ENCODE measurements around the gene PALMD. TPM values are rescaled to one million over a fixed set of nuclear protein-coding genes. Genes with fewer than 3 reads are reported as not detected.

Gene PALMD
- total RNA-seq, 3 donors from 2014 or later: not detected

DNA sequence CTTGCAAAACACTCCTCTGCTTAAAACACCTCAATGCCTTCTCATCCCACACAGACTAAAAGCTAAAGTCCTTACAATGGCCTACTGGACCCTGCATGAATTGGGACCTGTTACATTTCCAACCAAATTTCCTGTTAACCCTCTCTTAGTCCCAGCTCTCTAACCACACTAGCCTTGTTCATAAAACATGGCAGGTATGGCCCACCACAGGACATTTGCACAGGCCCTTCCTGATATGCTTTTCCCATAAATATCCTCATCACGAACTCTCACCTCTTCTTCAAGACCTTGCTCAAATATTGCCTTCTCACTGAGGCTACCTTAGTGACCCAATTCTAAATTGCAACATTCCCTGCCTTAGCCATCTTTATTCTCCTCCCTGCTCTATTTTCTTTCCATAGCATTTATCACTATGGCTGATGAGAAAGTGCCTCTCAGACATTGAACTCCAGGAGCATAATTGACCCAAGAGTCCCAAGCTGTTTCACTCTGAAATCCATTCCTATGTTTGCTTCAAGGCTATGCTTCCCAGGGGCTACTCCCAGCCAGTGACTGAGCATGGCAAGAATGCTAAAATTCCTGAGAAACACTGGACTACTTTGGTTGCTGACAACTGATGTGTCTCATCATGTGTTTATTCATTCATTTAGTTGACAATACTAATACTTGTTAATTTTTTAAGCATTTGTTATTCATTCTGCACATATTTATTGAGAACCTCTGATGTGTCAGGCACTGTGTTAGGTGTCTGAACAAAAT lies 2.7 kb upstream of the PALMD start:
- Mint-ChIP-seq H3K27me3 (ENCODE audit: low read depth) (peaks cover 16% of the 10 kb centered on the region), H3K4me1 (ENCODE audit: low read depth) (no peaks in the 10 kb centered on the region), H3K4me3 (no peak overlapping the region), H3K36me3 (ENCODE audit: insufficient read depth) (no peaks in the 10 kb centered on the region), H3K9me3 (no peaks in the 10 kb centered on the region)
- no peak for ATAC-seq
- no peak for DNase-seq

GRCh38 chr1:99644279-99645004 lies 1.5 kb upstream of the PALMD start:
- Mint-ChIP-seq H3K4me1 (ENCODE audit: low read depth) (no peaks in the 10 kb centered on the region), H3K4me3 (no peak overlapping the region), H3K27me3 (ENCODE audit: low read depth) (peaks cover 21% of the 10 kb centered on the region), H3K36me3 (ENCODE audit: insufficient read depth) (no peaks in the 10 kb centered on the region), H3K9me3 (no peaks in the 10 kb centered on the region)
- DNase-seq: no peak
- no peak for ATAC-seq

GRCh38 chr1:99645203-99645602 lies 710 bp upstream of the PALMD start:
- Mint-ChIP-seq H3K9me3 (no peaks in the 10 kb centered on the region), H3K4me1 (ENCODE audit: low read depth) (no peaks in the 10 kb centered on the region), H3K36me3 (ENCODE audit: insufficient read depth) (no peaks in the 10 kb centered on the region), H3K27me3 (ENCODE audit: low read depth) (peaks cover 25% of the 10 kb centered on the region), H3K4me3 (no peak overlapping the region)
- ATAC-seq (no peak), DNase-seq (no peak)

- no peak for ATAC-seq
- no peak for DNase-seq
- Mint-ChIP-seq H3K4me3 (no peak overlapping the region), H3K27me3 (ENCODE audit: low read depth) (peaks cover 25% of the 10 kb centered on the region), H3K4me1 (ENCODE audit: low read depth) (no peaks in the 10 kb centered on the region), H3K36me3 (ENCODE audit: insufficient read depth) (no peaks in the 10 kb centered on the region), H3K9me3 (no peaks in the 10 kb centered on the region)
Observed at GRCh38 chr1:99646868-99647267, 955 bp downstream of the PALMD start.

GRCh38 chr1:99647490-99647889 lies 1.6 kb downstream of the PALMD start:
- DNase-seq (no peak), ATAC-seq (no peak)
- Mint-ChIP-seq H3K36me3 (ENCODE audit: insufficient read depth) (no peaks in the 10 kb centered on the region), H3K9me3 (no peaks in the 10 kb centered on the region), H3K4me1 (ENCODE audit: low read depth) (no peaks in the 10 kb centered on the region), H3K27me3 (ENCODE audit: low read depth) (peaks cover 25% of the 10 kb centered on the region), H3K4me3 (no peak overlapping the region)

GRCh38 chr1:99648107-99648506 lies 2.2 kb downstream of the PALMD start:
- DNase-seq (no peak), ATAC-seq (no peak)
- Mint-ChIP-seq H3K9me3 (no peaks in the 10 kb centered on the region), H3K27me3 (ENCODE audit: low read depth) (peaks cover 25% of the 10 kb centered on the region), H3K4me1 (ENCODE audit: low read depth) (no peaks in the 10 kb centered on the region), H3K36me3 (ENCODE audit: insufficient read depth) (no peaks in the 10 kb centered on the region), H3K4me3 (no peak overlapping the region)

DNA sequence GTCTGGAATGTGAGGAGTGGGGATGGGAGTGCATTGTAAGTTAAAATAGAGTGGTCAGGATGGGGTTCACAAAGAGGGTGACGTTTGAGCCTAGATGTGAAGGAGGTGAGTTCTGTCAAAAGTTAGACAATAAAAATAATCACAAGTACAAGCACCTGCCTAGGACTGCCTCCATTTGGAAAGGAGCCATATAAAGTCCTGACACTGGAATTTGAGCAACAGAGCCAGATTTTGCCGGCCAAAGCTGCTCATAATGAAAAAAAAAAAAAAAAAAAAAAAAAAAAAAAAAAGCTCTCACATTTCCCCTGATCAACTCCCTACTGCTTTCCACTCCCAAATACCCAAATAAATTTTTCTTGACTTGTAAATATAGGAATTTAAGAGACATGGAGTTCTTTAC lies 4.1 kb downstream of the PALMD start:
- H3K4me3 Mint-ChIP-seq: no peak overlapping the region
- DNase-seq: no peak
- no peaks in the 10 kb centered on the region for H3K9me3 Mint-ChIP-seq
- no peak for ATAC-seq
- no peaks in the 10 kb centered on the region for H3K36me3 Mint-ChIP-seq (ENCODE audit: insufficient read depth)
- H3K27me3 Mint-ChIP-seq (ENCODE audit: low read depth): peaks cover 25% of the 10 kb centered on the region
- no peaks in the 10 kb centered on the region for H3K4me1 Mint-ChIP-seq (ENCODE audit: low read depth)

DNA sequence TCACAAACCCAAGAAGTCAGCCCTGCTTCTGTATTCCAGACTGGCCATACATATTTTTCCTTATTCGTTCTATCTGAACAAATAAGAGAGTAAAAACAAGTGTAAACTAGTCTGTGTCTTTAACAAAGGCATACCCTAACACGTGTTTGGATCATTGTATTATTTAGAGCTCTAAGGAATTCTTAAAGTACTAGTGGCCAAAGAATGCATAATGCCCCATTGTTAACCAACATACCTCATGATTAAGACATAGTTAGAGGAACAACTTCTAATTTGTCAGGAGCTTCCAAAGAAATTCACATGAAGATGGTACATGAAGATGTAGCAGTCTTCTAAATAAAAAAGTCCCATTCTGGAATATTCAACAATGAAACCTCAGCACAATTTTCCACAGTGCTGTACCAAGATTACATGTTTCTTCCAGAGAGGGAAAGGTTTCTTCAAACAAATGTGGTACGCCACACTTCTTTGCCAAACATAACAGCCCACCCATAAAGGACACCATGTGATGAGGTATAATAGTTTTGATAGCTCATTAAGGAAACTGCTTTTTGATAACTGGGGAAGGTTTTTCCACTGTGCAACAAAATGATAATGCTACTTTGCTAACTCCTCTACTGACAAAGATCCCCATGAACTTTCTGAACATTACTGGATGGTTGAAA lies 5.0 kb downstream of the PALMD start:
- DNase-seq: no peak
- Mint-ChIP-seq H3K27me3 (ENCODE audit: low read depth) (peaks cover 22% of the 10 kb centered on the region), H3K4me1 (ENCODE audit: low read depth) (no peaks in the 10 kb centered on the region), H3K4me3 (no peak overlapping the region), H3K36me3 (ENCODE audit: insufficient read depth) (no peaks in the 10 kb centered on the region), H3K9me3 (no peaks in the 10 kb centered on the region)
- ATAC-seq: no peak

DNA sequence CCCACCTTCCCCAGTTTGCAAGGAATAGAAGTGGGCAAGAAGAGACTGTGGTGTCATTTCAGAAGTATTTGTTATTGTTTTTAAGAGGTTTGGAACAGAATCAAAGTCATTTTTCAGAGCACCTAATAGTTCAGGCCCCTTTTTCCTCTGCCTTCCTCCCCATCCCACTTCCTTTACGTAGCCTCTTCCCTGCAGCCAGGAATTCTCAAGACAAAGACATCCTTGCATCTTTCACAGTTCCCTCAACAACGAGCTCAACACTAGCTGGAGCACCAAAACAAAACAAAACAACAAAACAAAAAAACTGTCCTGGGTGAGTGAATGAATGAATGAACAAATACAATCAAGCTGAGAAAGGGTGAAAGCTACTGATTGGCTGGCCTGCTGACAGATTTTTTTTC lies 7.0 kb downstream of the PALMD start:
- Mint-ChIP-seq H3K4me1 (ENCODE audit: low read depth) (no peaks in the 10 kb centered on the region), H3K27me3 (ENCODE audit: low read depth) (peaks cover 9% of the 10 kb centered on the region), H3K9me3 (no peaks in the 10 kb centered on the region), H3K4me3 (no peak overlapping the region), H3K36me3 (ENCODE audit: insufficient read depth) (no peaks in the 10 kb centered on the region)
- ATAC-seq: no peak
- no peak for DNase-seq

GRCh38 chr1:99655376-99655775 lies 9.5 kb downstream of the PALMD start:
- H3K27me3 Mint-ChIP-seq (ENCODE audit: low read depth): peaks cover 2% of the 10 kb centered on the region
- no peak for ATAC-seq
- H3K4me1 Mint-ChIP-seq (ENCODE audit: low read depth): no peaks in the 10 kb centered on the region

DNA sequence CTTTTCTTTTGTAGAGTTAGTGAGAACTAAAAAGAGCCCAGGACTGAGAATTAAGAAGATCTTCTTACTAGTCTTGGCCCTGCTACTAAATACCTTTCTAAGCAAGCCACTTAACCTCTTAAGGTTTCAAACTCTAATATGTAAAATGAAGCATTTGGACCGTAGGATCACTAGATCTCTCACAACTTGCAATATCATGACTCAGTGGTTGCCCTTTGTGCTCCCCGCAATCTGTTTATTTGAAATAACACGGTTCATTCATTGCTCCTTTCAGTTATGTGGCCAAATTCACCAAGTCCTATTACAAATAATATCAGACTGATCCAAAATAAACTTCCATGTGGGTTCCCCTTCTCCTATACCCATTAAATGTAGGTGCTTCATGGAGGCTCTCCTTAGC lies 10.8 kb downstream of the PALMD start:
- Mint-ChIP-seq H3K4me3 (no peak overlapping the region), H3K4me1 (ENCODE audit: low read depth) (no peaks in the 10 kb centered on the region), H3K36me3 (ENCODE audit: insufficient read depth) (no peaks in the 10 kb centered on the region), H3K27me3 (ENCODE audit: low read depth) (peaks cover 2% of the 10 kb centered on the region), H3K9me3 (no peaks in the 10 kb centered on the region)
- DNase-seq (no peak), ATAC-seq (no peak)

More at GRCh38 chr1:99655376-99655775, 9.5 kb downstream of the PALMD start:
- Mint-ChIP-seq H3K9me3 (no peaks in the 10 kb centered on the region), H3K36me3 (ENCODE audit: insufficient read depth) (no peaks in the 10 kb centered on the region), H3K4me3 (no peak overlapping the region)
- no peak for DNase-seq

- Mint-ChIP-seq H3K36me3 (ENCODE audit: insufficient read depth) (no peaks in the 10 kb centered on the region), H3K4me1 (ENCODE audit: low read depth) (no peaks in the 10 kb centered on the region), H3K4me3 (no peak overlapping the region), H3K9me3 (no peaks in the 10 kb centered on the region), H3K27me3 (ENCODE audit: low read depth) (peaks cover 2% of the 10 kb centered on the region)
- DNase-seq: no peak
- no peak for ATAC-seq
Observed at GRCh38 chr1:99657213-99658030, 11.5 kb downstream of the PALMD start.

DNA sequence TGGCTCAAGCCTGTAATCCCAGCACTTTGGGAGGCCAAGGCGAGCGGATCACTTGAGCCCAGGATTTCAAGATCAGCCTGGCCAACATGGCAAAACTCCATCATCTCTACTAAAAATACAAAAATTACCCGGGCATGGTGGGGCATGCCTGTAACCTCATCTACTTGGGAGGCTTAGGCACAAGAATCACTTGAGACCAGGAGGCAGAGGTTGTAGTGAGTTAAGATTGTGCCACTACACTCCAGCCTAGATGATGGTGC lies 12.0 kb downstream of the PALMD start:
- Mint-ChIP-seq H3K27me3 (ENCODE audit: low read depth) (peaks cover 2% of the 10 kb centered on the region), H3K4me3 (no peak overlapping the region)

GRCh38 chr1:99659755-99660210 lies 13.9 kb downstream of the PALMD start:
- Mint-ChIP-seq H3K36me3 (ENCODE audit: insufficient read depth) (no peaks in the 10 kb centered on the region), H3K4me1 (ENCODE audit: low read depth) (no peaks in the 10 kb centered on the region), H3K4me3 (no peak overlapping the region), H3K9me3 (no peaks in the 10 kb centered on the region), H3K27me3 (ENCODE audit: low read depth) (peaks cover 2% of the 10 kb centered on the region)
- ATAC-seq: no peak
- DNase-seq: no peak

More for the DNA sequence above, 12.0 kb downstream of the PALMD start:
- DNase-seq (no peak), ATAC-seq (no peak)
- Mint-ChIP-seq H3K36me3 (ENCODE audit: insufficient read depth) (no peaks in the 10 kb centered on the region), H3K9me3 (no peaks in the 10 kb centered on the region), H3K4me1 (ENCODE audit: low read depth) (no peaks in the 10 kb centered on the region)

All from activated T-cell treated with anti-CD3 and anti-CD28 coated beads, Interleukin-2, amount 50 U/mL, for 4 hours (primary cell).